Nephron (organoid): ENCODE measurements around the gene PTPRE.

Experiments
- H3K27ac Mint-ChIP-seq, 3 experiments: 2 replicates each; pipeline ENCODE4 v1.8.0; 2020; ENCODE audit warnings: mixed read lengths in 3 of 3, mild to moderate bottlenecking in 2 of 3, moderate library complexity in 1 of 3
- H3K27me3 Mint-ChIP-seq: 2 replicates; pipeline ENCODE4 v1.8.0; 2021; ENCODE audit warnings: low read depth, mild to moderate bottlenecking, moderate library complexity, mixed read lengths
- H3K36me3 Mint-ChIP-seq: 2 replicates; pipeline ENCODE4 v1.8.0; 2020; ENCODE audit warnings: low read depth, mixed read lengths
- H3K4me1 Mint-ChIP-seq: 2 replicates; pipeline ENCODE4 v1.8.0; 2020; ENCODE audit warnings: mixed read lengths
- H3K4me3 Mint-ChIP-seq, 3 experiments: 2 replicates each; pipeline ENCODE4 v1.8.0; 2020; ENCODE audit warnings: mild to moderate bottlenecking in 3 of 3, mixed read lengths in 3 of 3, moderate library complexity in 2 of 3
- H3K9me3 Mint-ChIP-seq: 2 replicates; pipeline ENCODE4 v1.8.0; 2020; ENCODE audit warnings: mixed read lengths
- CTCF ChIP-seq, 3 experiments: fragments of 200-600 bp; sonication (generic); IDR thresholded peaks; one replicate each; pipeline ENCODE4 v1.5.0; 2021; ENCODE audit warnings: antibody characterized with exemption in 3 of 3; ENCODE audit not compliant: unreplicated experiment in 3 of 3

PTPRE gene

GRCh38 chr10:127874671-127875448, 32.0 kb upstream of the PTPRE start:
- no peak for TF ChIP-seq CTCF (IDR thresholded peaks at IDR 0.05; ENCODE audit: unreplicated experiment in 3 of 3)
- H3K27me3 Mint-ChIP-seq = no peaks in the 10 kb centered on the region

GRCh38 chr10:127875449-127875765, 31.5 kb upstream of the PTPRE start:
- H3K4me1 Mint-ChIP-seq = peaks cover 15% of the 10 kb centered on the region
- no peaks in the 10 kb centered on the region for H3K36me3 Mint-ChIP-seq
- H3K27ac Mint-ChIP-seq = no peak overlapping the region
- H3K27me3 Mint-ChIP-seq = peaks cover 4% of the 10 kb centered on the region
- TF ChIP-seq CTCF (IDR thresholded peaks at IDR 0.05; ENCODE audit: unreplicated experiment in 3 of 3) = no peak
- H3K4me3 Mint-ChIP-seq = no peak overlapping the region
- peaks cover 5% of the 10 kb centered on the region for H3K9me3 Mint-ChIP-seq

More at GRCh38 chr10:127874671-127875448, 32.0 kb upstream of the PTPRE start:
- Mint-ChIP-seq H3K9me3 (peaks cover 5% of the 10 kb centered on the region), H3K27ac (no peak overlapping the region), H3K4me3 (no peak overlapping the region), H3K4me1 (peaks cover 15% of the 10 kb centered on the region), H3K36me3 (no peaks in the 10 kb centered on the region)

GRCh38 chr10:127875916-127876315, 31.0 kb upstream of the PTPRE start:
- H3K4me3 Mint-ChIP-seq = no peak overlapping the region
- H3K36me3 Mint-ChIP-seq = no peaks in the 10 kb centered on the region
- peaks cover 15% of the 10 kb centered on the region for H3K4me1 Mint-ChIP-seq
- peaks cover 4% of the 10 kb centered on the region for H3K27me3 Mint-ChIP-seq
- no peak overlapping the region for H3K27ac Mint-ChIP-seq
- TF ChIP-seq CTCF (IDR thresholded peaks at IDR 0.05; ENCODE audit: unreplicated experiment in 3 of 3) = no peak
- H3K9me3 Mint-ChIP-seq = peaks cover 4% of the 10 kb centered on the region

GRCh38 chr10:127877116-127877515, 29.8 kb upstream of the PTPRE start:
- no peak for TF ChIP-seq CTCF (IDR thresholded peaks at IDR 0.05; ENCODE audit: unreplicated experiment in 3 of 3)
- Mint-ChIP-seq H3K27me3 (peaks cover 4% of the 10 kb centered on the region), H3K9me3 (no peaks in the 10 kb centered on the region), H3K36me3 (no peaks in the 10 kb centered on the region), H3K27ac (no peak overlapping the region), H3K4me3 (no peak overlapping the region), H3K4me1 (peaks cover 6% of the 10 kb centered on the region)

GRCh38 chr10:127877699-127878098, 29.2 kb upstream of the PTPRE start:
- no peak overlapping the region for H3K27ac Mint-ChIP-seq
- no peak overlapping the region for H3K4me3 Mint-ChIP-seq
- TF ChIP-seq CTCF (IDR thresholded peaks at IDR 0.05; ENCODE audit: unreplicated experiment in 3 of 3) = no peak
- H3K27me3 Mint-ChIP-seq = peaks cover 4% of the 10 kb centered on the region
- peaks cover 2% of the 10 kb centered on the region for H3K4me1 Mint-ChIP-seq
- H3K36me3 Mint-ChIP-seq = no peaks in the 10 kb centered on the region
- H3K9me3 Mint-ChIP-seq = no peaks in the 10 kb centered on the region

GRCh38 chr10:127878475-127879055, 28.3 kb upstream of the PTPRE start:
- Mint-ChIP-seq H3K4me1 (no peaks in the 10 kb centered on the region), H3K4me3 (no peak overlapping the region), H3K27me3 (peaks cover 6% of the 10 kb centered on the region), H3K36me3 (no peaks in the 10 kb centered on the region), H3K9me3 (no peaks in the 10 kb centered on the region), H3K27ac (no peak overlapping the region)
- no peak for TF ChIP-seq CTCF (IDR thresholded peaks at IDR 0.05; ENCODE audit: unreplicated experiment in 3 of 3)
